ENCODE data around the gene PRG2. TPM values are rescaled to one million over a fixed set of nuclear protein-coding genes. Genes with fewer than 3 reads are reported as not detected.

The PRG2 gene
- total RNA-seq, 1 donor from 2014 or later = not detected

GRCh38 chr11:57387289-57388030, 3.0 kb downstream of the PRG2 start:
- H3K36me3 Mint-ChIP-seq (ENCODE audit: unreplicated experiment) = no peaks in the 10 kb centered on the region
- no peak for DNase-seq
- no peaks in the 10 kb centered on the region for H3K4me1 Mint-ChIP-seq (ENCODE audit: low read depth, unreplicated experiment)
- H3K27me3 Mint-ChIP-seq (ENCODE audit: unreplicated experiment) = peaks cover under 1% of the 10 kb centered on the region
- H3K4me3 Mint-ChIP-seq (ENCODE audit: unreplicated experiment) = no peak overlapping the region
- no peak for TF ChIP-seq CTCF (IDR thresholded peaks at IDR 0.05; ENCODE audit: partially characterized antibody, unreplicated experiment)
- H3K9me3 Mint-ChIP-seq (ENCODE audit: unreplicated experiment) = no peaks in the 10 kb centered on the region
- no peak overlapping the region for H3K27ac Mint-ChIP-seq (ENCODE audit: unreplicated experiment)

GRCh38 chr11:57386178-57386940, 4.1 kb downstream of the PRG2 start:
- peaks cover 9% of the 10 kb centered on the region for H3K27me3 Mint-ChIP-seq (ENCODE audit: unreplicated experiment)
- no peaks in the 10 kb centered on the region for H3K9me3 Mint-ChIP-seq (ENCODE audit: unreplicated experiment)
- H3K4me1 Mint-ChIP-seq (ENCODE audit: low read depth, unreplicated experiment) = no peaks in the 10 kb centered on the region
- no peak overlapping the region for H3K27ac Mint-ChIP-seq (ENCODE audit: unreplicated experiment)
- no peak for DNase-seq
- no peaks in the 10 kb centered on the region for H3K36me3 Mint-ChIP-seq (ENCODE audit: unreplicated experiment)
- no peak for TF ChIP-seq CTCF (IDR thresholded peaks at IDR 0.05; ENCODE audit: partially characterized antibody, unreplicated experiment)
- H3K4me3 Mint-ChIP-seq (ENCODE audit: unreplicated experiment) = no peak overlapping the region

DNA sequence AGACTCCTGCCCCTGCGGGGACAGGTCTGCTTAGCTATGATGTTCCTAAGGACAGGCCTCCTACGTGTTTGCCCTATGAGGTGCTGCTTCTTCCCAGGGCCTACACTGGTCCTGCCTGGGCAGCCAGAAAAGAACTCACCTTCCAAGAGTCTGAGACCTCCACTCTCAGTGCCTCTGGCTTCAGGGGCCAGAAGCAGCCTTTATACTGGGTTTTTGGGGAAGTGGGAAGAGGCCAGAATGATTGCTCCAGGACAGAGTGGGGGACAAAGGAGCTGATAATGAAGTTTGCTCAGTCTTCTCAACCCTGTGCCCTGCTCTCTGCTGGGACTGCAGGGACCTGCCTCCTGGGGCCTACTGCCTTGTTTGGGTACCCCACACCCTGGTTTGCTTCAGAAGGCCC, 9.5 kb downstream of the PRG2 start, which contains the start of gene PRG3:
PRG3 (minus strand) TSS at position 176 of the 400 bp plus-strand sequence. CDS start 442 bp downstream, outside the sequence.
- peaks cover 7% of the 10 kb centered on the region for H3K9me3 Mint-ChIP-seq (ENCODE audit: unreplicated experiment)
- H3K36me3 Mint-ChIP-seq (ENCODE audit: unreplicated experiment) = no peaks in the 10 kb centered on the region
- no peak within 1 kb of the TSS for H3K4me3 Mint-ChIP-seq (ENCODE audit: unreplicated experiment)
- no peak for TF ChIP-seq CTCF (IDR thresholded peaks at IDR 0.05; ENCODE audit: partially characterized antibody, unreplicated experiment)
- no peak within 1 kb of the TSS for H3K27ac Mint-ChIP-seq (ENCODE audit: unreplicated experiment)
- no peak for DNase-seq
- peaks cover 21% of the 10 kb centered on the region for H3K27me3 Mint-ChIP-seq (ENCODE audit: unreplicated experiment)
- H3K4me1 Mint-ChIP-seq (ENCODE audit: low read depth, unreplicated experiment) = peaks cover 2% of the 10 kb centered on the region

- H3K27ac Mint-ChIP-seq (ENCODE audit: unreplicated experiment) = no peak overlapping the region
- peaks cover 2% of the 10 kb centered on the region for H3K4me1 Mint-ChIP-seq (ENCODE audit: low read depth, unreplicated experiment)
- peaks cover 9% of the 10 kb centered on the region for H3K9me3 Mint-ChIP-seq (ENCODE audit: unreplicated experiment)
- no peak for TF ChIP-seq CTCF (IDR thresholded peaks at IDR 0.05; ENCODE audit: partially characterized antibody, unreplicated experiment)
- no peaks in the 10 kb centered on the region for H3K36me3 Mint-ChIP-seq (ENCODE audit: unreplicated experiment)
- H3K4me3 Mint-ChIP-seq (ENCODE audit: unreplicated experiment) = no peak overlapping the region
- H3K27me3 Mint-ChIP-seq (ENCODE audit: unreplicated experiment) = peaks cover 22% of the 10 kb centered on the region
- no peak for DNase-seq
Observed at GRCh38 chr11:57379732-57380131, 10.7 kb downstream of the PRG2 start.

DNA sequence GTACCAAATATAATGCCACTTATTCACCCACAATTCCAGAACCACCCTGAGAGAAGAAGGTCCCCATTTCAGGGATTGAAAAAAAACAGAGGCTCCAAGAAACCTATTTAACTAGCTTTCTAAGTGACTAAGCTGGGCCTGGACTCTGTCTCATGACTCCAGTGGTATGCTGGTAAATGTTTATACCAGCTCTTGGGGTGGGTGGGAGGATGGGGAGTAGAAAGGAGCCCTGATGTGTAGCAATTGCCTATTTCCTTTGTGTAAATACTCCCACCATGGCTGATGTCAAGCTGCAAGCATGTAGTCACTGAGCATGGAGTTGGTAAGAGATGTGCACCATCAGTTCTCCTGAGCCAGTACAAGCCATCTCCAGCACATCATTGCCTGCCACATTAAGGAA, 12.3 kb downstream of the PRG2 start:
- H3K4me3 Mint-ChIP-seq (ENCODE audit: unreplicated experiment) = no peak overlapping the region
- H3K4me1 Mint-ChIP-seq (ENCODE audit: low read depth, unreplicated experiment) = peaks cover 2% of the 10 kb centered on the region
- peaks cover 18% of the 10 kb centered on the region for H3K9me3 Mint-ChIP-seq (ENCODE audit: unreplicated experiment)
- no peak for DNase-seq
- H3K27me3 Mint-ChIP-seq (ENCODE audit: unreplicated experiment) = peaks cover 30% of the 10 kb centered on the region
- no peak for TF ChIP-seq CTCF (IDR thresholded peaks at IDR 0.05; ENCODE audit: partially characterized antibody, unreplicated experiment)
- no peaks in the 10 kb centered on the region for H3K36me3 Mint-ChIP-seq (ENCODE audit: unreplicated experiment)
- no peak overlapping the region for H3K27ac Mint-ChIP-seq (ENCODE audit: unreplicated experiment)
